HG03469 (cell line): ENCODE measurements around the gene GBP5.
"Not testable (repeated sequence)": the region's sequence is repeated elsewhere in the genome, so short reads cannot be mapped to it uniquely, and the experiment has no call there.

Source experiments
- ATAC-seq: cut with Tn5 transposase; IDR thresholded peaks from one replicate; pipeline ENCODE4 v1.9.1; 2021; ENCODE audit warnings: mild to moderate bottlenecking, moderate library complexity, moderate number of reproducible peaks; ENCODE audit not compliant: unreplicated experiment

The GBP5 gene

GRCh38 chr1:89284078-89284763 lies 11.6 kb upstream of the GBP5 start:
- ATAC-seq, result not testable (repeated sequence)

GRCh38 chr1:89280766-89281165 lies 8.1 kb upstream of the GBP5 start:
- ATAC-seq, result no peak

- no peak for ATAC-seq
Observed at GRCh38 chr1:89279011-89279466, 6.4 kb upstream of the GBP5 start.

- no peak for ATAC-seq
Observed at GRCh38 chr1:89277725-89278124, 5.1 kb upstream of the GBP5 start.

- ATAC-seq, result no peak
Observed at GRCh38 chr1:89276690-89277089, 4.0 kb upstream of the GBP5 start.

GRCh38 chr1:89274411-89274857 lies 1.8 kb upstream of the GBP5 start:
- ATAC-seq, result no peak

GRCh38 chr1:89273324-89273778 lies 691 bp upstream of the GBP5 start:
- ATAC-seq, result no peak

- no peak for ATAC-seq
Observed at GRCh38 chr1:89271341-89272015, 1.2 kb downstream of the GBP5 start.

- no peak for ATAC-seq
Observed at GRCh38 chr1:89270423-89270822, 2.2 kb downstream of the GBP5 start.

GRCh38 chr1:89269277-89269676 lies 3.4 kb downstream of the GBP5 start:
- ATAC-seq, result no peak

- no peak for ATAC-seq
Observed at GRCh38 chr1:89262643-89263042, 10.0 kb downstream of the GBP5 start.

GRCh38 chr1:89261926-89262515 lies 10.6 kb downstream of the GBP5 start:
- no peak for ATAC-seq

GRCh38 chr1:89260566-89261255 lies 11.9 kb downstream of the GBP5 start:
- no peak for ATAC-seq

- no peak for ATAC-seq
Observed at GRCh38 chr1:89260042-89260441, 12.6 kb downstream of the GBP5 start.

GRCh38 chr1:89259283-89259971 lies 13.2 kb downstream of the GBP5 start:
- ATAC-seq, result no peak

- ATAC-seq, result no peak
Observed at GRCh38 chr1:89257041-89257440, 15.6 kb downstream of the GBP5 start.

GRCh38 chr1:89255581-89255980 lies 17.1 kb downstream of the GBP5 start:
- not testable (repeated sequence) for ATAC-seq

- no peak for ATAC-seq
Observed at GRCh38 chr1:89254658-89255287, 17.9 kb downstream of the GBP5 start.

- ATAC-seq, result no peak
Observed at GRCh38 chr1:89243046-89243445, 29.6 kb downstream of the GBP5 start.
